ENCODE measurements around the gene PPARD. TPM values are rescaled to one million over a fixed set of nuclear protein-coding genes. Genes with fewer than 3 reads are reported as not detected.

PPARD gene
- total RNA-seq, 2 experiments from 2014 or later = 6.1 to 11.9 TPM

- no peak overlapping the region for H3K4me2 ChIP-seq (ENCODE audit: low read length)
- peaks cover 57% of the 10 kb centered on the region for H3K36me3 ChIP-seq (ENCODE audit: insufficient read depth, low read length)
- no TSS peak for BruUV-seq (replicated peaks)
- CTCF ChIA-PET (ENCODE audit: unreplicated experiment) = interaction anchor here (2.9 kb wide), 1 partner anchor 32 kb away, joined by 19 read pairs; no protein-coding TSS in a partner anchor
- no peak overlapping the region for H2AFZ ChIP-seq (ENCODE audit: low read length)
- no peak for TF ChIP-seq CTCF (conservative IDR thresholded peaks at IDR 0.05; ENCODE audit: low read length)
- TF ChIP-seq EZH2phosphoT487 (IDR thresholded peaks at IDR 0.05; ENCODE audit: borderline replicate concordance, low read depth, low read length) = no peak
- POLR2A ChIA-PET = interaction anchor here (0.5 to 0.6 kb wide), 2 partner anchors 56 to 124 kb away, joined by 4 to 8 read pairs; no protein-coding TSS in a partner anchor
- no peak for DNase-seq (ENCODE audit: low spot score)
- no peaks in the 10 kb centered on the region for H3K9me2 ChIP-seq (ENCODE audit: insufficient read depth, low read length)
- H3K79me2 ChIP-seq (ENCODE audit: insufficient read depth, low read depth, low read length) = peaks cover 28% of the 10 kb centered on the region; the same call in 1 of the 2 replicates
- peaks cover 49% of the 10 kb centered on the region for H3K4me1 ChIP-seq (ENCODE audit: insufficient read depth, low read length, poor library complexity, severe bottlenecking)
- no peaks in the 10 kb centered on the region for H3K9me3 ChIP-seq (ENCODE audit: low read length)
- H3K4me3 ChIP-seq (ENCODE audit: low read depth, low read length, poor library complexity, severe bottlenecking) = no peak overlapping the region
- intact Hi-C loops (cut with micrococcal nuclease; ENCODE audit: unreplicated experiment) = no loop called here
- H4K20me1 ChIP-seq (ENCODE audit: insufficient read depth, low read length) = no peaks in the 10 kb centered on the region
- H3K27ac ChIP-seq (ENCODE audit: low read depth, low read length, poor library complexity, severe bottlenecking) = no peak overlapping the region
These were observed 46.6 kb upstream of the PPARD start for GRCh38 chr6:35295521-35296315.

- CTCF ChIA-PET (ENCODE audit: unreplicated experiment) = interaction anchor here (0.6 to 2.9 kb wide), 3 partner anchors 17 to 225 kb away, joined by 3 to 19 read pairs (median 4); no protein-coding TSS in a partner anchor
- Histone ChIP-seq H3K9me3 (ENCODE audit: low read length) (no peaks in the 10 kb centered on the region), H3K36me3 (ENCODE audit: insufficient read depth, low read length) (peaks cover 53% of the 10 kb centered on the region; the same call in 1 of the 2 replicates), H4K20me1 (ENCODE audit: insufficient read depth, low read length) (no peaks in the 10 kb centered on the region), H3K79me2 (ENCODE audit: insufficient read depth, low read depth, low read length) (peaks cover 35% of the 10 kb centered on the region; the same call in 1 of the 2 replicates), H2AFZ (ENCODE audit: low read length) (peak overlapping the region; percentile 79; the same call in 1 of the 2 replicates), H3K4me1 (ENCODE audit: insufficient read depth, low read length, poor library complexity, severe bottlenecking) (peaks cover 58% of the 10 kb centered on the region), H3K9me2 (ENCODE audit: insufficient read depth, low read length) (no peaks in the 10 kb centered on the region), H3K4me2 (ENCODE audit: low read length) (peak overlapping the region; percentile 98), H3K4me3 (ENCODE audit: low read depth, low read length, poor library complexity, severe bottlenecking) (peak overlapping the region; percentile 94), H3K27ac (ENCODE audit: low read depth, low read length, poor library complexity, severe bottlenecking) (peak overlapping the region; percentile 82)
- intact Hi-C loops (cut with micrococcal nuclease; ENCODE audit: unreplicated experiment) = loop anchor here (1.0 kb wide), 4 partner anchors 30 to 171 kb away; partner anchors contain the start of genes PPARD and RPL10A
- DNase-seq (ENCODE audit: low spot score) = no peak
- POLR2A ChIA-PET = interaction anchor here (0.5 to 1.6 kb wide), 4 partner anchors 14 to 31 kb away, joined by 3 to 5 read pairs (median 4); no protein-coding TSS in a partner anchor
- no TSS peak for BruUV-seq (replicated peaks)
- TF ChIP-seq CTCF (conservative IDR thresholded peaks at IDR 0.05; ENCODE audit: low read length) = no peak
- TF ChIP-seq EZH2phosphoT487 (IDR thresholded peaks at IDR 0.05; ENCODE audit: borderline replicate concordance, low read depth, low read length) = no peak
These were observed 45.3 kb upstream of the PPARD start for GRCh38 chr6:35296931-35297600.

Measured in OCI-LY7 (cell line).